Measurements from ENCODE around the gene PAM16.
"Not testable (repeated sequence)": the region's sequence is repeated elsewhere in the genome, so short reads cannot be mapped to it uniquely, and the experiment has no call there.

The PAM16 gene

GRCh38 chr16:4350787-4351659, at the start of gene PAM16:
Gene PAM16 (minus strand): TSS chr16:4351321. CDS start chr16:4351234, 87 bp downstream.
- H3K4me3 ChIP-seq (ENCODE audit: low read depth, low read length) = peak within 1 kb of the TSS; percentile 72
- no peak for TF ChIP-seq CTCF (IDR thresholded peaks at IDR 0.05)
- peak within 1 kb of the TSS; percentile 52 for H3K27ac ChIP-seq
- H3K79me2 ChIP-seq = no peaks in the 10 kb centered on the region
- H3K9ac ChIP-seq = no peak within 1 kb of the TSS
- H3K4me1 ChIP-seq = peaks cover 4% of the 10 kb centered on the region
- no peaks in the 10 kb centered on the region for H3K9me3 ChIP-seq (ENCODE audit: control insufficient read depth, low read length)
- no peaks in the 10 kb centered on the region for H3K36me3 ChIP-seq (ENCODE audit: control insufficient read depth, insufficient read depth, low read length)
- peak within 1 kb of the TSS; percentile 76 for H2AFZ ChIP-seq
- no peaks in the 10 kb centered on the region for H3K27me3 ChIP-seq (ENCODE audit: control insufficient read depth, insufficient read depth, low read length)
- H3K4me2 ChIP-seq (ENCODE audit: low read length) = peak within 1 kb of the TSS; percentile 93

GRCh38 chr16:4399001-4399730, 48.0 kb upstream of the PAM16 start:
- Histone ChIP-seq H3K27ac (no peak overlapping the region), H3K4me2 (ENCODE audit: low read length) (no peak overlapping the region), H3K9ac (no peak overlapping the region), H3K4me1 (no peaks in the 10 kb centered on the region), H3K9me3 (ENCODE audit: control insufficient read depth, low read length) (no peaks in the 10 kb centered on the region), H3K27me3 (ENCODE audit: control insufficient read depth, insufficient read depth, low read length) (no peaks in the 10 kb centered on the region), H2AFZ (no peak overlapping the region), H3K4me3 (ENCODE audit: low read depth, low read length) (no peak overlapping the region), H3K36me3 (ENCODE audit: control insufficient read depth, insufficient read depth, low read length) (no peaks in the 10 kb centered on the region), H3K79me2 (peaks cover 2% of the 10 kb centered on the region)
- TF ChIP-seq CTCF (IDR thresholded peaks at IDR 0.05) = no peak

GRCh38 chr16:4395055-4395726, 44.1 kb upstream of the PAM16 start:
- no peaks in the 10 kb centered on the region for H3K27me3 ChIP-seq (ENCODE audit: control insufficient read depth, insufficient read depth, low read length)
- TF ChIP-seq CTCF (IDR thresholded peaks at IDR 0.05) = no peak
- no peak overlapping the region for H3K9ac ChIP-seq
- H3K27ac ChIP-seq = no peak overlapping the region
- H3K36me3 ChIP-seq (ENCODE audit: control insufficient read depth, insufficient read depth, low read length) = no peaks in the 10 kb centered on the region
- no peak overlapping the region for H2AFZ ChIP-seq
- H3K4me1 ChIP-seq = no peaks in the 10 kb centered on the region
- no peaks in the 10 kb centered on the region for H3K79me2 ChIP-seq
- no peak overlapping the region for H3K4me2 ChIP-seq (ENCODE audit: low read length)
- no peaks in the 10 kb centered on the region for H3K9me3 ChIP-seq (ENCODE audit: control insufficient read depth, low read length)
- no peak overlapping the region for H3K4me3 ChIP-seq (ENCODE audit: low read depth, low read length)

- H3K9ac ChIP-seq; H2AFZ ChIP-seq; H3K27ac ChIP-seq; H3K79me2 ChIP-seq; H3K4me3 ChIP-seq (ENCODE audit: low read depth, low read length); H3K9me3 ChIP-seq (ENCODE audit: control insufficient read depth, low read length); H3K4me1 ChIP-seq; H3K4me2 ChIP-seq (ENCODE audit: low read length); H3K27me3 ChIP-seq (ENCODE audit: control insufficient read depth, insufficient read depth, low read length); H3K36me3 ChIP-seq (ENCODE audit: control insufficient read depth, insufficient read depth, low read length): not testable (repeated sequence)
Measured at GRCh38 chr16:4393850-4394249, 42.7 kb upstream of the PAM16 start.

- Histone ChIP-seq H3K4me1 (no peaks in the 10 kb centered on the region), H3K27ac (no peak overlapping the region), H3K27me3 (ENCODE audit: control insufficient read depth, insufficient read depth, low read length) (no peaks in the 10 kb centered on the region), H2AFZ (no peak overlapping the region), H3K4me3 (ENCODE audit: low read depth, low read length) (no peak overlapping the region), H3K4me2 (ENCODE audit: low read length) (no peak overlapping the region), H3K9me3 (ENCODE audit: control insufficient read depth, low read length) (no peaks in the 10 kb centered on the region), H3K79me2 (no peaks in the 10 kb centered on the region), H3K36me3 (ENCODE audit: control insufficient read depth, insufficient read depth, low read length) (no peaks in the 10 kb centered on the region), H3K9ac (no peak overlapping the region)
- no peak for TF ChIP-seq CTCF (IDR thresholded peaks at IDR 0.05)
Measured at GRCh38 chr16:4393240-4393600, 42.1 kb upstream of the PAM16 start.
